ENCODE results near the gene DHCR7. TPM values are rescaled to one million over a fixed set of nuclear protein-coding genes. Genes with fewer than 3 reads are reported as not detected.

The DHCR7 gene
- total RNA-seq, 3 donors from 2014 or later (not counting 1 experiment from before 2014, with no cell fraction given): 12.5 to 18.1 (median 15.9) TPM

GRCh38 chr11:71477641-71478527, 29.7 kb upstream of the DHCR7 start:
- H3K36me3 Mint-ChIP-seq: no peaks in the 10 kb centered on the region
- H3K27ac ChIP-seq (ENCODE audit: low read length): no peak overlapping the region
- WGBS (ENCODE audit: insufficient coverage): 91% methylated on average over 25 of the region's 25 CpGs

GRCh38 chr11:71476926-71477640, 28.9 kb upstream of the DHCR7 start:
- H3K36me3 ChIP-seq (ENCODE audit: control insufficient read depth, insufficient read depth, low read length): peaks cover 78% of the 10 kb centered on the region
- H3K4me3 Mint-ChIP-seq: no peak overlapping the region
- H3K27ac ChIP-seq (ENCODE audit: low read length): no peak overlapping the region
- H3K9me3 Mint-ChIP-seq: no peaks in the 10 kb centered on the region
- H3K4me1 ChIP-seq (ENCODE audit: control insufficient read depth, insufficient read depth, low read length): no peaks in the 10 kb centered on the region
- no peaks in the 10 kb centered on the region for H3K4me1 Mint-ChIP-seq
- TF ChIP-seq CTCF (IDR thresholded peaks at IDR 0.05): no peak
- H3K9me3 ChIP-seq (ENCODE audit: control insufficient read depth, insufficient read depth, low read length): no peaks in the 10 kb centered on the region
- intact Hi-C loops (cut with micrococcal nuclease): no loop called here
- H3K27ac Mint-ChIP-seq: no peak overlapping the region
- no peak overlapping the region for H3K4me3 ChIP-seq (ENCODE audit: low read length)
- no peaks in the 10 kb centered on the region for H3K27me3 Mint-ChIP-seq (ENCODE audit: low read depth in 2 of 2)
- DNase-seq (no peak), ATAC-seq (no peak)
- H3K27me3 ChIP-seq (ENCODE audit: control insufficient read depth, insufficient read depth, low read length): no peaks in the 10 kb centered on the region
- 95% methylated on average over 34 of the region's 34 CpGs for WGBS (ENCODE audit: insufficient coverage)
- H3K36me3 Mint-ChIP-seq: no peaks in the 10 kb centered on the region

More at GRCh38 chr11:71477641-71478527, 29.7 kb upstream of the DHCR7 start:
- intact Hi-C loops (cut with micrococcal nuclease): no loop called here
- Histone ChIP-seq H3K4me3 (ENCODE audit: low read length) (no peak overlapping the region), H3K4me1 (ENCODE audit: control insufficient read depth, insufficient read depth, low read length) (no peaks in the 10 kb centered on the region), H3K36me3 (ENCODE audit: control insufficient read depth, insufficient read depth, low read length) (peaks cover 76% of the 10 kb centered on the region), H3K9me3 (ENCODE audit: control insufficient read depth, insufficient read depth, low read length) (no peaks in the 10 kb centered on the region), H3K27me3 (ENCODE audit: control insufficient read depth, insufficient read depth, low read length) (no peaks in the 10 kb centered on the region)
- ATAC-seq: no peak
- TF ChIP-seq CTCF (IDR thresholded peaks at IDR 0.05): no peak
- no peaks in the 10 kb centered on the region for H3K9me3 Mint-ChIP-seq
- H3K4me3 Mint-ChIP-seq: no peak overlapping the region
- no peaks in the 10 kb centered on the region for H3K27me3 Mint-ChIP-seq (ENCODE audit: low read depth in 2 of 2)
- no peaks in the 10 kb centered on the region for H3K4me1 Mint-ChIP-seq
- no peak overlapping the region for H3K27ac Mint-ChIP-seq
- DNase-seq: no peak

- Mint-ChIP-seq H3K27ac (no peak overlapping the region), H3K4me3 (no peak overlapping the region), H3K4me1 (peaks cover 0 to under 1% of the 10 kb centered on the region in 2 donors), H3K36me3 (no peaks in the 10 kb centered on the region), H3K27me3 (ENCODE audit: low read depth in 2 of 2) (no peaks in the 10 kb centered on the region), H3K9me3 (no peaks in the 10 kb centered on the region)
- WGBS (ENCODE audit: insufficient coverage): 98% methylated on average over 21 of the region's 21 CpGs
- Histone ChIP-seq H3K27me3 (ENCODE audit: control insufficient read depth, insufficient read depth, low read length) (no peaks in the 10 kb centered on the region), H3K36me3 (ENCODE audit: control insufficient read depth, insufficient read depth, low read length) (peaks cover 72% of the 10 kb centered on the region), H3K27ac (ENCODE audit: low read length) (no peak overlapping the region), H3K4me1 (ENCODE audit: control insufficient read depth, insufficient read depth, low read length) (no peaks in the 10 kb centered on the region), H3K9me3 (ENCODE audit: control insufficient read depth, insufficient read depth, low read length) (no peaks in the 10 kb centered on the region), H3K4me3 (ENCODE audit: low read length) (no peak overlapping the region)
- DNase-seq (no peak), ATAC-seq (no peak)
- intact Hi-C loops (cut with micrococcal nuclease): no loop called here
- no peak for TF ChIP-seq CTCF (IDR thresholded peaks at IDR 0.05)
Measured at GRCh38 chr11:71476031-71476430, 27.8 kb upstream of the DHCR7 start.
